Caco-2 (cell line): ENCODE measurements around the gene NOVA1. TPM values are rescaled to one million over a fixed set of nuclear protein-coding genes. Genes with fewer than 3 reads are reported as not detected.
A peak's percentile ranks its signal among the peaks of the same experiment; 100 is the strongest.

Source experiments
- BruUV-seq: library from RNA; stranded (reverse); fragments of 400-500 nt; replicated peaks from 2 replicates; lab custom pipeline; 2021; lab: Mats Ljungman, UMichigan
- CTCF ChIA-PET: fragments of 300-600 bp; sonication (Branson Sonifier 250); formaldehyde crosslinking; loops from one replicate; lab custom pipeline; 2022; ENCODE audit warnings: antibody characterized with exemption; lab: Charles Lee
- POLR2A ChIA-PET: fragments of 300-600 bp; sonication (Branson Sonifier 250); formaldehyde crosslinking; loops from one replicate; lab custom pipeline; 2022; ENCODE audit warnings: antibody characterized with exemption; lab: Charles Lee
- DNase-seq, 2 experiments: peaks; one replicate each; pipeline versions ENCODE4 v3.0.0 to v3.0.0-alpha.2; 2020 to 2022
- H3K27me3 ChIP-seq: replicated peaks from 2 replicates; pipeline ENCODE4 v1.6.0; 2011; ENCODE audit warnings: low read length; ENCODE audit not compliant: control insufficient read depth, insufficient read depth
- H3K36me3 ChIP-seq: 2 replicates; pipeline ENCODE4 v1.5.1; 2011; ENCODE audit warnings: low read length; ENCODE audit not compliant: control insufficient read depth, insufficient read depth
- H3K4me1 ChIP-seq: fragments of 250-450 bp; sonication (Bioruptor Pico); 2 replicates; pipeline ENCODE4 v1.5.1; 2020; ENCODE audit warnings: mild to moderate bottlenecking
- H3K4me3 ChIP-seq: 2 replicates; pipeline ENCODE4 v1.5.1; 2011; ENCODE audit warnings: low read depth, mild to moderate bottlenecking, control low read depth, low read length
- H3K9me3 ChIP-seq: fragments of 250-450 bp; sonication (Bioruptor Pico); 2 replicates; pipeline ENCODE4 v1.5.1; 2020; ENCODE audit warnings: mild to moderate bottlenecking, moderate library complexity
- H3K27ac Mint-ChIP-seq: one replicate; pipeline ENCODE4 v1.8.0; 2022; ENCODE audit warnings: mixed read lengths; ENCODE audit not compliant: unreplicated experiment
- H3K27me3 Mint-ChIP-seq: one replicate; pipeline ENCODE4 v1.8.0; 2022; ENCODE audit warnings: mixed read lengths; ENCODE audit not compliant: insufficient read depth, unreplicated experiment
- H3K36me3 Mint-ChIP-seq: one replicate; pipeline ENCODE4 v1.8.0; 2022; ENCODE audit warnings: mild to moderate bottlenecking, mixed read lengths; ENCODE audit not compliant: insufficient read depth, unreplicated experiment
- H3K4me1 Mint-ChIP-seq: one replicate; pipeline ENCODE4 v1.8.0; 2022; ENCODE audit warnings: low read depth, mixed read lengths; ENCODE audit not compliant: unreplicated experiment
- H3K4me3 Mint-ChIP-seq: one replicate; pipeline ENCODE4 v1.8.0; 2022; ENCODE audit warnings: mild to moderate bottlenecking, moderate library complexity, mixed read lengths; ENCODE audit not compliant: unreplicated experiment
- H3K9me3 Mint-ChIP-seq: one replicate; pipeline ENCODE4 v1.8.0; 2022; ENCODE audit warnings: mixed read lengths; ENCODE audit not compliant: unreplicated experiment
- CTCF ChIP-seq, 2 experiments: fragments of 200-600 bp in 1 of 2; IDR thresholded peaks; 1 replicate in 1 of 2; 2 replicates in 1 of 2; pipeline versions ENCODE4 v1.5.1 to v1.8.0; 2011 to 2022; ENCODE audit warnings: antibody characterized with exemption in 1 of 2, control low read depth in 1 of 2, inconsistent platforms in 1 of 2, low read depth in 1 of 2, low read length in 1 of 2, mild to moderate bottlenecking in 1 of 2, moderate library complexity in 1 of 2; ENCODE audit not compliant: insufficient read depth in 1 of 2, severe bottlenecking in 1 of 2, unreplicated experiment in 1 of 2
- intact Hi-C: fragments of 100-400 bp; cut with micrococcal nuclease; formaldehyde crosslinking; loops from one replicate; pipeline ENCODE4 v1.10.0; 2022; ENCODE audit not compliant: unreplicated experiment
- total RNA-seq: library from RNA; stranded (reverse); gene quantifications from 2 replicates; pipeline ENCODE4 v1.2.3, GENCODE V29; 2022

The NOVA1 gene
- total RNA-seq, 1 experiment from 2014 or later = not detected

- H3K4me3 Mint-ChIP-seq = peak overlapping the region; percentile 75
- peaks cover 4% of the 10 kb centered on the region for H3K27me3 Mint-ChIP-seq
- Histone ChIP-seq H3K27me3 (no peaks in the 10 kb centered on the region), H3K4me1 (no peaks in the 10 kb centered on the region), H3K9me3 (no peaks in the 10 kb centered on the region), H3K36me3 (no peaks in the 10 kb centered on the region), H3K4me3 (no peak overlapping the region)
- ChIA-PET CTCF (no interaction called here), POLR2A (no interaction called here)
- H3K4me1 Mint-ChIP-seq = no peaks in the 10 kb centered on the region
- H3K27ac Mint-ChIP-seq = no peak overlapping the region
- no peak for DNase-seq
- TF ChIP-seq CTCF (IDR thresholded peaks at IDR 0.05; ENCODE audit: insufficient read depth in 1 of 2, low read depth in 1 of 2, low read length in 1 of 2, severe bottlenecking in 1 of 2, unreplicated experiment in 1 of 2) = no peak
- no peaks in the 10 kb centered on the region for H3K9me3 Mint-ChIP-seq
- intact Hi-C loops = no loop called here
- no TSS peak for BruUV-seq
- H3K36me3 Mint-ChIP-seq = no peaks in the 10 kb centered on the region
Observed at GRCh38 chr14:26599291-26599690, 1.5 kb upstream of the NOVA1 start.

- H3K27ac Mint-ChIP-seq = peak overlapping the region; percentile 60
- H3K4me1 Mint-ChIP-seq = no peaks in the 10 kb centered on the region
- BruUV-seq = no TSS peak
- POLR2A ChIA-PET = no interaction called here
- no peak for TF ChIP-seq CTCF (IDR thresholded peaks at IDR 0.05; ENCODE audit: insufficient read depth in 1 of 2, low read depth in 1 of 2, low read length in 1 of 2, severe bottlenecking in 1 of 2, unreplicated experiment in 1 of 2)
- Histone ChIP-seq H3K4me3 (peak overlapping the region; percentile 31), H3K27me3 (no peaks in the 10 kb centered on the region), H3K4me1 (no peaks in the 10 kb centered on the region), H3K36me3 (no peaks in the 10 kb centered on the region), H3K9me3 (no peaks in the 10 kb centered on the region)
- intact Hi-C loops = no loop called here
- DNase-seq = no peak
- peaks cover 4% of the 10 kb centered on the region for H3K27me3 Mint-ChIP-seq
- CTCF ChIA-PET = no interaction called here
- H3K4me3 Mint-ChIP-seq = peak overlapping the region; percentile 75
- H3K9me3 Mint-ChIP-seq = no peaks in the 10 kb centered on the region
- no peaks in the 10 kb centered on the region for H3K36me3 Mint-ChIP-seq
Observed at GRCh38 chr14:26598672-26599131, 869 bp upstream of the NOVA1 start.

- H3K36me3 Mint-ChIP-seq = no peaks in the 10 kb centered on the region
- H3K27me3 ChIP-seq = no peaks in the 10 kb centered on the region
- H3K27ac Mint-ChIP-seq = peak overlapping the region; percentile 60
- TF ChIP-seq CTCF (IDR thresholded peaks at IDR 0.05; ENCODE audit: insufficient read depth in 1 of 2, low read depth in 1 of 2, low read length in 1 of 2, severe bottlenecking in 1 of 2, unreplicated experiment in 1 of 2) = no peak
- peak overlapping the region; percentile 49 for H3K4me3 ChIP-seq
- H3K4me1 ChIP-seq = no peaks in the 10 kb centered on the region
- peak; percentile 65 to 75 for DNase-seq
- ChIA-PET POLR2A (no interaction called here), CTCF (no interaction called here)
- no TSS peak for BruUV-seq
- no peaks in the 10 kb centered on the region for H3K4me1 Mint-ChIP-seq
- intact Hi-C loops = no loop called here
- peak overlapping the region; percentile 75 for H3K4me3 Mint-ChIP-seq
- H3K36me3 ChIP-seq = no peaks in the 10 kb centered on the region
- peaks cover 4% of the 10 kb centered on the region for H3K27me3 Mint-ChIP-seq
- no peaks in the 10 kb centered on the region for H3K9me3 Mint-ChIP-seq
- H3K9me3 ChIP-seq = no peaks in the 10 kb centered on the region
Observed at GRCh38 chr14:26598081-26598671, 343 bp upstream of the NOVA1 start.
